ENCODE measurements around the gene HOXD13. TPM values are rescaled to one million over a fixed set of nuclear protein-coding genes. Genes with fewer than 3 reads are reported as not detected.

Gene HOXD13
- total RNA-seq, 2 donors from 2014 or later, result not detected

DNA sequence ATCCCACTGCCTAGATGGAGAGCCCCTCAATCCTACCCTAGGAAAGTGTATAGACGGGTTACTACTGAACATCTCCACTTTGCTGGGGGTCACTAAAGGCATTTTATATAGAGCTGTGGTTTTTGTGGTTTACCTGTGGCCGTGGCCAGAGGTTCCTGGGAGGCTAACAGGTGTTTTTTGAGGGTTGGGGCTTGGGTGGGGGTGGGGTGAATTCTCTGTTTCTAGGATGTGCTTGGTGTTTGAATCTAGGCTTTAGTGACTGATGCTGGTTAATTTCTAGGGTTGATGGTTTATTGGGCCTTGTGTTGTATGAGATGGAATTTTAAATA is 44.7 kb downstream of the HOXD13 start:
- Mint-ChIP-seq H3K27ac (no peak overlapping the region), H3K4me1 (peaks cover 12% of the 10 kb centered on the region), H3K27me3 (peaks cover 83% of the 10 kb centered on the region), H3K4me3 (no peak overlapping the region), H3K36me3 (ENCODE audit: low read depth) (peaks cover 6% of the 10 kb centered on the region)
- ATAC-seq (no peak), DNase-seq (no peak)
- H3K9me3 ChIP-seq (ENCODE audit: control insufficient read depth, low read length, poor library complexity, severe bottlenecking), result peaks cover 4% of the 10 kb centered on the region

DNA sequence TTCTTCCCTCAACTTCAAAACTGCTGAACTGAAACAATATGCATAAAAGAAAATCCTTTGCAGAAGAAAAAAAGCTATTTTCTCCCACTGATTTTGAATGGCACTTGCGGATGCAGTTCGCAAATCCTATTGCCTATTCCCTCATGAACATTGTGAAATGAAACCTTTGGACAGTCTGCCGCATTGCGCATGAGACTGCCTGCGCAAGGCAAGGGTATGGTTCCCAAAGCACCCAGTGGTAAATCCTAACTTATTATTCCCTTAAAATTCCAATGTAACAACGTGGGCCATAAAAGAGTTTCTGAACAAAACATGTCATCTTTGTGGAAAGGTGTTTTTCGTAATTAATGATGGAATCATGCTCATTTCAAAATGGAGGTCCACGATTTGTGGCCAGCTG is 45.4 kb downstream of the HOXD13 start:
- peaks cover 83% of the 10 kb centered on the region for H3K27me3 Mint-ChIP-seq
- H3K36me3 Mint-ChIP-seq (ENCODE audit: low read depth), result peaks cover 7% of the 10 kb centered on the region
- H3K4me3 Mint-ChIP-seq, result no peak overlapping the region
- peaks cover 8% of the 10 kb centered on the region for H3K4me1 Mint-ChIP-seq
- peaks cover 4% of the 10 kb centered on the region for H3K9me3 ChIP-seq (ENCODE audit: control insufficient read depth, low read length, poor library complexity, severe bottlenecking)
- DNase-seq, result no peak
- H3K27ac Mint-ChIP-seq, result no peak overlapping the region
- ATAC-seq, result no peak

DNA sequence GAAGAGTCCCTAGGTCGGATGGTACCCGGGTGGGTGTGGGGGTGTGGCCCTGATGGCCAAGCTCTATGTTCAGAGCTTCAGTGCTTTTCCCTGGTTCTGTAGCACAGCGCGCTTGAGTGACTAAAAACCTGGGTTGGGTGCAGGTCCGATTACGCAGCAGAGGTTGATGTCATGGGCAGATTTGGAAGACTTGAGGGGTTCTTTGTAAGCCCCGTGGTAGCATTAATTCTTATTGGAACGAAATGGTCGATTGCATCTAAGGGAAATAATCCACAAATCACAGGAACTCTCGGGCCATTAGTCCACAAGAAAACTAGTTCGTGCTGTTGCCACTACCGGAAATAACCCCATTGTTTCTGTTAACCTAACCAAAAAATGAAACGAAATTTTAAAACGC is 46.0 kb downstream of the HOXD13 start:
- no peak overlapping the region for H3K4me3 Mint-ChIP-seq

DNA sequence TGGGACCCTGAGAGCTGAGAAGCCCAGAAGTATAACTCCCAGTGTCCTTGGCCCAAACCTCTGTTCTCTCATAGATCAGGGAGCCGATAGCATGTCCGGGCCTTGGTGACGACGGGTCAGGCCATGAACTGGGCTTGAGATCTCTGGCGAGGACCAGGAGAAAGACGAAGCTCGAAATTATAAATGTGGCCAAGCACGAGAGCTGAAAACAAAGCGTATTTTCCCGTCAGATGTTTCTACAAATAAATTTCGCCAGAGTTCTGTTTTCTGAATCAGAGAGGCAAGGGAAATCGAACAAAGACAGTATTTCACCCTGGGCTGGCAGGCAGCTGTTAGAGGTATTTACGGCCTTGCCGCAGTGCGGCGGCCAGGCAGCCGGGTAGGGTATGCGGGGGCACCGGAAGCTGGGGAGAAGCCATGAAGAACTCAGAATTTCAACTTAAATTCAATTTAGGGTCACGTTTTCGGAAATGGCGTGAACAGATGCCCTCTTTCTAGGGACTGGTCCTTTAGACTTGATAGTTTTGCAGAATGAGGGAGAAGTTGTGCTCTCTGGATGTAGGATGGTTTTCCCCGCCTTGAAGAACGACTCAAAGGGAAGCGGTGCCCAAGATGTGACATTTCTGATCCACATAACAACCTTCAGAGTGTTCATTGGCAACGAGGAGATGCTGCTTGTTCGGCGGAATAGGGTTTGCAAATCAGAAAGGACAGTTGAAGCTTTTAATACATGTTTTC is 46.6 kb downstream of the HOXD13 start:
- DNase-seq (no peak), ATAC-seq (no peak)
- H3K9me3 ChIP-seq (ENCODE audit: control insufficient read depth, low read length, poor library complexity, severe bottlenecking), result peaks cover 4% of the 10 kb centered on the region
- Mint-ChIP-seq H3K4me1 (peaks cover 8% of the 10 kb centered on the region), H3K27ac (no peak overlapping the region), H3K27me3 (peaks cover 83% of the 10 kb centered on the region), H3K4me3 (no peak overlapping the region), H3K36me3 (ENCODE audit: low read depth) (peaks cover 10% of the 10 kb centered on the region)

More for the DNA sequence above, 46.0 kb downstream of the HOXD13 start:
- no peak for DNase-seq
- Mint-ChIP-seq H3K36me3 (ENCODE audit: low read depth) (peaks cover 9% of the 10 kb centered on the region), H3K4me1 (peaks cover 8% of the 10 kb centered on the region), H3K27ac (no peak overlapping the region), H3K27me3 (peaks cover 83% of the 10 kb centered on the region)
- ATAC-seq, result no peak
- peaks cover 4% of the 10 kb centered on the region for H3K9me3 ChIP-seq (ENCODE audit: control insufficient read depth, low read length, poor library complexity, severe bottlenecking)

DNA sequence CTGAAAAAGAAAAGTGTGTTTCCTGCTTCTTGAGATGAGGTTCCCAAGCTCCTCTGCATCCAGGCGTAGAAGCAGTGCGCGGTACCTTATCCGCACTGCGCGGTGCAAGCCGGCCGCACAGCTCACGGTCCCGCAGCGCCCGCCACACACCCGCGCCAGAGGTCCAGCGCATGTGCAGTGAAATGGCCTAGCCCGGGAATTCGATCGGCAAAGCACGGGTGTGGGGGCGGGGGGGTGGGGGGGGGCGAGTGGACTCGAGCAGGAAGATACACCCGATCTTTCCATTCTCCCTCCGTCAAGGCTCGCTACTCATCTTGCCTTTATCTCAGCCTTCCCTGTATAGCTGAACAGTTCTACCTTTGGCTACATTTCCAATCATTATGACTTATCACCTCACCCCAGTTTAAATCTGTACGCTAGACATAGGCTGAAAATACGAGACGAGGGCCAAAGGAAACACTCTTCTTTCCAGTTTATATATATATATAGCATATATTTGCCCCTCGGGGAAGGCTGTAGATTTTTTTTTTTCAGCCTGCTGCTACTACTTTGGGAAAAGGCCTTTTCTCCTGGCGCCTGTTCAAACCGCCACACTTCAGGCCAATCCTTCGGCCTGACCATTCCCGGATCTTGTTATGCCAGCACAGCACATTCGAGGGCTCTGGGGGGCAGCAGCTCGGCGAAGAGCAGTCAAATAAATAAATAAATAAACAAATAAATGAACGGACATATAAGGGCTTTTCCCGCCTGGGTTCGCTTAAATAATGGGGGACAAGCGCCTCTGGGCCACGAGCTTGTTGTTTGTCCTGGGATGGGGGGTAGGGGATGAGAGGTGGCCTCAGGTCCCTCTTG is 47.4 kb downstream of the HOXD13 start:
- no peak for ATAC-seq
- Mint-ChIP-seq H3K27me3 (peaks cover 83% of the 10 kb centered on the region), H3K4me1 (peaks cover 8% of the 10 kb centered on the region), H3K4me3 (no peak overlapping the region), H3K36me3 (ENCODE audit: low read depth) (peaks cover 11% of the 10 kb centered on the region), H3K27ac (peak overlapping the region; percentile 24)
- no peak for DNase-seq
- peaks cover 4% of the 10 kb centered on the region for H3K9me3 ChIP-seq (ENCODE audit: control insufficient read depth, low read length, poor library complexity, severe bottlenecking)

DNA sequence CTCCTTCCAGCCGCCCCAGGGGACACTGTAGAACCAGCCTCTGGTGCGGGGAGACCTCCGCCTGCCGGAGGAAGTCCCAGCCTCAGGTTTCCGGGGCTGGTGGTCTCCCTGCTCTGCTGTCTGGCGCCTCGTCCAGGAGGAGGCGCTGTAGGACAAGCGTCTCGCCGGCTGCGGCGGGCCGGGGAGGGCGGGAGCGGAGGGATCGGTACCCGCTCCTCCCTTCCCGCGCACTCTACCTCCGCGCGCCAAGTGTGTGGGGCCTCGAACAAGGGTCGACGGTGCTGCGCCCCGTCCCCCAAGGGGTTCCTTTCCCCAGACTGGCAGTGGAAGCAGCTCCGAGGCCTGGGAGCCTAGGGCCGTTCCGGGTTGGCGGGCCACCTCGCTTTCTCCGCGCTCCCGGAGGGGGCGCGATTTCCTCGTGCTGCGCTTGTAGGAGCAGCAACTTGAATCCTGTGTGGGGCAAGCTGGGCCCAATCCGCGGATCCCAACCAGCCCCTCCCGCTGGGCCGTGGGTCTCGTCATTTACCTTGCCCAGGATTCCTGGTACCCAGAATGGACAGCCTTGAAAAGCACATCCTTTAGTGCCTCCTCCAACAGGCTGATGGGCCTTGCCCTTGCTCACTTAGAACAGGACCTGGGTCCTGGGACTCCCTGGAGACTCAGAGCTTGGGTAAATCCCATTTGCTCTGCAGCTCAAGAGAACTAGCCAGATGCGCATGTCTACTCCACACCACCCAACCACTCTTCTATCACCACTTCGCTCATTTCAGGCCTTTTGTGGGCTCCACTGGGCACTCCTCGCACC is 48.2 kb downstream of the HOXD13 start:
- Mint-ChIP-seq H3K4me3 (peak overlapping the region; percentile 57), H3K27ac (peak overlapping the region; percentile 24), H3K27me3 (peaks cover 83% of the 10 kb centered on the region), H3K36me3 (ENCODE audit: low read depth) (peaks cover 9% of the 10 kb centered on the region), H3K4me1 (peaks cover 8% of the 10 kb centered on the region)
- DNase-seq, result peak; percentile 30 to 48 (median 34)
- peaks cover 4% of the 10 kb centered on the region for H3K9me3 ChIP-seq (ENCODE audit: control insufficient read depth, low read length, poor library complexity, severe bottlenecking)
- peak; percentile 84 for ATAC-seq

DNA sequence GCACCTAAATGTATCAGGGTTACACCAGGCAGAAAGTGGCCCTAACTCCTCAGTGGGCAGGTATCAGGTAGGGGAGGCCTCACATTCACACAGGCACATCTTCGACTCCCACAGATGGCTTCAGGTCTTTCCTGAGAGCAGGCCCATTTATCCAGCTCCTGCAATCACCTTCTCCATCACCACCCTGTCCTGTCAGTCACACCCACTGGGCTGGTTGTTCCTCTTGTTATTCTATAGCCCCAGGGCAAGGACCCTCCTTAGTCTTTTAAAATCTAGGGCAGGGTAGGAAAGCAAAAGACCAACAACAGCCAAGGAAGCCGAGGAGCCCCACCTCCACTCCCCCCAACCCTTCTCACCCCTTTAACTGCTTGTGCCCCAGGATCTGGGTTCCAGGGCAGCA is 49.8 kb downstream of the HOXD13 start:
- H3K27ac Mint-ChIP-seq, result no peak overlapping the region

More for the DNA sequence above, 49.8 kb downstream of the HOXD13 start:
- DNase-seq, result no peak
- Mint-ChIP-seq H3K4me1 (peaks cover 9% of the 10 kb centered on the region), H3K27me3 (peaks cover 88% of the 10 kb centered on the region), H3K36me3 (ENCODE audit: low read depth) (peaks cover 7% of the 10 kb centered on the region), H3K4me3 (no peak overlapping the region)
- ATAC-seq, result no peak
- H3K9me3 ChIP-seq (ENCODE audit: control insufficient read depth, low read length, poor library complexity, severe bottlenecking), result peaks cover 4% of the 10 kb centered on the region

Other genes with a start within 250 kb of the HOXD13 start
- gene LNPK, start 90.5 kb upstream of the HOXD13 start, total RNA-seq, result 10 to 100 TPM; 14.9 to 21.0 TPM
- not detected for gene EVX2, start 8.8 kb upstream of the HOXD13 start, total RNA-seq
- not detected for gene HOXD12, start 7.1 kb downstream of the HOXD13 start, total RNA-seq
- not detected for gene HOXD11, start 14.6 kb downstream of the HOXD13 start, total RNA-seq
- gene HOXD10, start 24.1 kb downstream of the HOXD13 start, total RNA-seq, result not detected
- gene HOXD9, start 30.0 kb downstream of the HOXD13 start, total RNA-seq, result not detected
- gene HOXD8, start 37.0 kb downstream of the HOXD13 start, total RNA-seq, result not detected
- not detected for gene HOXD4, start 58.8 kb downstream of the HOXD13 start, total RNA-seq
- gene HOXD3, start 64.6 kb downstream of the HOXD13 start, total RNA-seq, result not detected
- gene HOXD1, start 95.9 kb downstream of the HOXD13 start, total RNA-seq, result not detected
- gene MTX2, start 176.7 kb downstream of the HOXD13 start, total RNA-seq, result 1 to 10 TPM; 6.1 to 7.5 TPM

Data from T-helper 17 cell (primary cell).